ENCODE data around the gene ATRN. TPM values are rescaled to one million over a fixed set of nuclear protein-coding genes. Genes with fewer than 3 reads are reported as not detected.

ATRN gene
- total and polyA plus RNA-seq, 2 of the 8 experiments (the other 6 are each of a cell fraction or from before 2014, with no cell fraction given): 12.0 to 17.4 TPM

DNA sequence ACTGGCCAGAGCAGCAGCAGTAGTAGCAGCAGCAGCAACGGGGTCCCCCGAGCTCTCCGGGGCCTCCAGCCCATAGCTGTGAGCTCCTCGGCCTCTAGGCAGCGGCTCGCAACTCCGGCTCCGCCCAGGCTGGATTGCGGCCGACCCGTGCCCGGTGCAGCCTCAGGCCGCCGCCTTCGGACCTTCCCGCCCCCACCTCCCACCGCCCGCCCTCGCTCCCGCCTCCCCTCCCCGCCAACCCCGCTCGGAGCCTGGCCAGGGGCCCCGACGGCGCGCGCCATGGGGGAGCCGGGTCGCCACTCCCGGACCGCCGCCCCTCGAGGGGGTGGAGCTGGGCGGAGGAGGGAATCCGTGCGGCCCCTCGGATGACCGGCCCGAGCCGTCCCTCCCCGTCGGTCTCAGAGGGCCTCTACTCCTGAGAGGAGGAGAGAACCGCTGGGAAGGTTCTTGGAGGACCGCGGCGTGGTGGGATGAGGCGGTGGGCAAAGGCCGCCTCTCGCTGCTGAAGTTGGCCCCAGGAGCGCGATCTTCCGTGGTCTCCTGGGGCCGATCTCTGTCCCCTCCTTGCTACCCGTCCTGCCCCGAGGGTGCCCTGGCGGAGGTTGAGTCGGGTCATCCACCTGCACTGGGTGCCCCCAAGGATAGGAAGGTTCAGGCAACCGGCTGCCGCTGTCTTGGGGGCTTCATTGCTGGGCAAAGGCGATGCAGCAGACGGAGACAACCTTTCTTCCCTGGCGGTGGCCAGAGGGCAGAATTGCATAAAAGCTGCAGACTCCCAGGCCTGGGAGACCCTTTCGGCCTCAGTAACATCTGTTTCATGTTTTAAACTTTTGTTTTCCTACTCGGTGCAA, 211.3 kb downstream of the ATRN start, which contains the start of gene ADAM33:
Gene ADAM33, minus strand, starts transcription at position 80 of the 851 bp plus-strand sequence. Its CDS starts 6 bp downstream, at position 74.
- Histone ChIP-seq H3K36me3 (ENCODE audit: control insufficient read depth in 2 of 4, insufficient read depth in 4 of 4, low read length in 3 of 4) (no peaks in the 10 kb centered on the region), H4K8ac (ENCODE audit: extremely low read depth, insufficient read depth, low read length) (peak within 1 kb of the TSS; percentile 79), H2BK20ac (ENCODE audit: low read length) (peak within 1 kb of the TSS; percentile 72; the same call in 1 of the 2 replicates), H3K4me3 (ENCODE audit: extremely low read depth in 1 of 4, insufficient read depth in 2 of 4, low read depth in 3 of 4, low read length in 4 of 4) (peak within 1 kb of the TSS; percentile 59 to 65 (median 64)), H3K14ac (ENCODE audit: insufficient read length) (no peak within 1 kb of the TSS), H2BK120ac (replicated peaks; ENCODE audit: low read depth, low read length) (no peak within 1 kb of the TSS), H2BK5ac (ENCODE audit: low read depth, low read length) (peak within 1 kb of the TSS; percentile 52; the same call in 1 of the 2 replicates), H3K4me1 (replicated peaks in 1 of 4; ENCODE audit: control insufficient read depth in 3 of 4, insufficient read depth in 4 of 4, low read length in 3 of 4) (peaks cover 5 to 29% (median 16%) of the 10 kb centered on the region in 4 experiments), H3K56ac (replicated peaks; ENCODE audit: insufficient read length, low read depth, low read length) (no peak within 1 kb of the TSS), H3K27me3 (replicated peaks in 1 of 4; ENCODE audit: control insufficient read depth in 3 of 4, extremely low read depth in 1 of 4, insufficient read depth in 3 of 4, low read length in 3 of 4) (peaks cover 0 to 13% (median 9%) of the 10 kb centered on the region in 4 experiments; a peak in 6 of 7 replicates), H3K27ac (ENCODE audit: low read depth, low read length) (no peak within 1 kb of the TSS), H4K20me1 (replicated peaks in 1 of 2; ENCODE audit: control insufficient read depth in 1 of 2, insufficient read depth in 2 of 2, low read length in 2 of 2) (no peaks in the 10 kb centered on the region), H2BK12ac (ENCODE audit: low read depth, low read length) (peak within 1 kb of the TSS; percentile 63; the same call in 1 of the 2 replicates), H2AK5ac (ENCODE audit: low read depth, low read length) (no peak within 1 kb of the TSS), H3K79me1 (ENCODE audit: low read depth, low read length) (no peaks in the 10 kb centered on the region), H2BK15ac (ENCODE audit: low read length) (peak within 1 kb of the TSS; percentile 75), H3K18ac (ENCODE audit: extremely low read depth, low read length) (peak within 1 kb of the TSS; percentile 60), H3K23me2 (ENCODE audit: low read depth, low read length) (peaks cover 11% of the 10 kb centered on the region), H3K79me2 (ENCODE audit: control insufficient read depth in 1 of 2, insufficient read depth in 2 of 2, low read length in 2 of 2) (no peaks in the 10 kb centered on the region), H4K91ac (replicated peaks; ENCODE audit: insufficient read length, low read length) (peak within 1 kb of the TSS; percentile 34), H3K23ac (ENCODE audit: insufficient read length) (no peak within 1 kb of the TSS), H3K4me2 (ENCODE audit: insufficient read depth in 1 of 2, low read depth in 2 of 2, low read length in 2 of 2) (peak within 1 kb of the TSS; percentile 71 to 76), H4K5ac (ENCODE audit: insufficient read length, low read depth, low read length) (no peak within 1 kb of the TSS), H2AFZ (ENCODE audit: low read length) (peak within 1 kb of the TSS; percentile 85), H3K9me3 (ENCODE audit: insufficient read depth in 2 of 2, low read depth in 1 of 2, low read length in 1 of 2) (no peaks in the 10 kb centered on the region), H3K4ac (replicated peaks; ENCODE audit: insufficient read length, low read depth, low read length) (no peak within 1 kb of the TSS), H3K9ac (replicated peaks in 1 of 4; ENCODE audit: extremely low read depth in 1 of 4, low read depth in 3 of 4, low read length in 3 of 4) (no peak within 1 kb of the TSS)
- POLR2A ChIA-PET (ENCODE audit: partially characterized antibody): interaction anchor here (0.7 to 1.7 kb wide), 4 partner anchors 9 to 69 kb away, joined by 3 to 4 read pairs (median 3); no protein-coding TSS in a partner anchor
- CTCF ChIA-PET (ENCODE audit: partially characterized antibody): interaction anchor here (0.6 to 45.1 kb wide), 6 partner anchors 4 to 118 kb away, joined by 3 to 1432 read pairs (median 6); partner anchors contain the start of genes ADAM33 and SIGLEC1
- FAIRE-seq: no peak
- peak in 1 of 2 experiments; percentile 78 for DNase-seq (ENCODE audit: low read depth in 1 of 2, low spot score in 2 of 2)
- WGBS, 2 experiments (ENCODE audit: extremely low coverage in 1 of 2, insufficient coverage in 1 of 2, insufficient read length in 1 of 2, insufficient replicate concordance in 2 of 2, low coverage in 1 of 2, low lambda C conversion rate in 2 of 2, missing lambda C conversion rate in 1 of 2): 9% methylated on average over 32 of the region's 65 CpGs; no CpG with 5 or more reads in 1 of the 2 experiments

Measured in H1 (cell line).